SK-N-SH treated with all-trans-retinoic acid at 6 μM for 48 hours (cell line): ENCODE results near the gene WNT9B.

Source experiments
- ATAC-seq: fragments of 200-7000 bp; cut with Tn5 transposase; 3 replicates; pipeline ENCODE4 v1.9.1; 2020; ENCODE audit warnings: mild to moderate bottlenecking, moderate library complexity
- ARNTL ChIP-seq: fragments of 450-650 bp; formaldehyde crosslinking; IDR thresholded peaks from 2 replicates; pipeline ENCODE4 v1.5.0; 2020; ENCODE audit warnings: low read depth, mild to moderate bottlenecking, moderate library complexity, borderline replicate concordance
- BACH2 ChIP-seq: fragments of 250-450 bp; sonication (Bioruptor Pico); IDR thresholded peaks from 2 replicates; pipeline ENCODE4 v1.9.0; 2021; ENCODE audit warnings: mild to moderate bottlenecking, borderline replicate concordance
- CSDC2 ChIP-seq: fragments of 250-450 bp; sonication (Bioruptor Pico); IDR thresholded peaks from 2 replicates; pipeline ENCODE4 v1.5.0; 2020; ENCODE audit warnings: mild to moderate bottlenecking, moderate library complexity
- GLIS3 ChIP-seq: fragments of 250-450 bp; sonication (Bioruptor Pico); IDR thresholded peaks from 2 replicates; pipeline ENCODE4 v1.5.0; 2020; ENCODE audit warnings: mild to moderate bottlenecking, moderate library complexity
- ISL1 ChIP-seq: fragments of 250-450 bp; sonication (Bioruptor Pico); IDR thresholded peaks from 2 replicates; pipeline ENCODE4 v2.1.2; 2022; ENCODE audit warnings: mild to moderate bottlenecking, moderate library complexity
- OSR1 ChIP-seq: fragments of 250-450 bp; sonication (Bioruptor Pico); IDR thresholded peaks from 2 replicates; pipeline ENCODE4 v1.8.0; 2022; ENCODE audit warnings: moderate library complexity, mild to moderate bottlenecking, inconsistent platforms
- PPARA ChIP-seq: fragments of 250-450 bp; sonication (Bioruptor Pico); IDR thresholded peaks from 2 replicates; pipeline ENCODE4 v1.5.0; 2020; ENCODE audit warnings: mild to moderate bottlenecking, borderline replicate concordance
- RARB ChIP-seq: fragments of 250-450 bp; sonication (Bioruptor Pico); IDR thresholded peaks from 2 replicates; pipeline ENCODE4 v1.8.0; 2021; ENCODE audit warnings: mild to moderate bottlenecking, moderate library complexity
- SNAI2 ChIP-seq: fragments of 250-450 bp; sonication (Bioruptor Pico); IDR thresholded peaks from 2 replicates; pipeline ENCODE4 v1.5.0; 2020; ENCODE audit warnings: mild to moderate bottlenecking, moderate library complexity
- TCF4 ChIP-seq: fragments of 250-450 bp; sonication (Bioruptor Pico); IDR thresholded peaks from 2 replicates; pipeline ENCODE4 v1.8.0; 2021; ENCODE audit warnings: mild to moderate bottlenecking, moderate library complexity, borderline replicate concordance
- TOX ChIP-seq: fragments of 250-450 bp; sonication (Bioruptor Pico); IDR thresholded peaks from 2 replicates; pipeline ENCODE4 v1.8.0; 2021; ENCODE audit warnings: mild to moderate bottlenecking, moderate library complexity, borderline replicate concordance
- ZC3H10 ChIP-seq: fragments of 250-450 bp; sonication (Bioruptor Pico); IDR thresholded peaks from 2 replicates; pipeline ENCODE4 v1.5.1; 2021; ENCODE audit warnings: mild to moderate bottlenecking, moderate library complexity
- ZFP3 ChIP-seq: fragments of 250-450 bp; sonication (Bioruptor Pico); IDR thresholded peaks from 2 replicates; pipeline ENCODE4 v1.5.0; 2020; ENCODE audit warnings: mild to moderate bottlenecking, moderate library complexity
- ZFP30 ChIP-seq: fragments of 450-650 bp; formaldehyde crosslinking; IDR thresholded peaks from 2 replicates; pipeline ENCODE4 v1.5.0; 2022; ENCODE audit warnings: mild to moderate bottlenecking, moderate library complexity
- ZNF565 ChIP-seq: fragments of 450-650 bp; formaldehyde crosslinking; conservative IDR thresholded peaks from 2 replicates; pipeline ENCODE4 v1.5.0; 2020; ENCODE audit warnings: low read depth, mild to moderate bottlenecking, moderate library complexity
- ZNF70 ChIP-seq: fragments of 450-650 bp; formaldehyde crosslinking; IDR thresholded peaks from 2 replicates; pipeline ENCODE4 v1.5.0; 2020; ENCODE audit warnings: mild to moderate bottlenecking, moderate library complexity
- ZNF8 ChIP-seq: fragments of 450-650 bp; formaldehyde crosslinking; IDR thresholded peaks from 2 replicates; pipeline ENCODE4 v1.5.0; 2020; ENCODE audit warnings: mild to moderate bottlenecking, moderate library complexity
- TF ChIP-seq, protein P1 (sequence below): fragments of 250-450 bp; sonication (Bioruptor Pico); IDR thresholded peaks from 2 replicates; pipeline ENCODE4 v1.5.0; 2020; ENCODE audit warnings: mild to moderate bottlenecking, moderate library complexity
- TF ChIP-seq, protein P2 (sequence below): fragments of 250-450 bp; sonication (Bioruptor Pico); IDR thresholded peaks from 2 replicates; pipeline ENCODE4 v1.8.0; 2021; ENCODE audit warnings: low read depth, mild to moderate bottlenecking, moderate library complexity, borderline replicate concordance
- TF ChIP-seq, protein P3 (sequence below): fragments of 250-450 bp; sonication (Bioruptor Pico); IDR thresholded peaks from 2 replicates; pipeline ENCODE4 v1.5.1; 2020; ENCODE audit warnings: low read depth, mild to moderate bottlenecking, moderate library complexity
- TF ChIP-seq, protein P4 (sequence below): fragments of 250-450 bp; sonication (Bioruptor Pico); IDR thresholded peaks from 2 replicates; pipeline ENCODE4 v1.8.0; 2020; ENCODE audit warnings: mild to moderate bottlenecking, moderate library complexity, borderline replicate concordance

The WNT9B gene

DNA sequence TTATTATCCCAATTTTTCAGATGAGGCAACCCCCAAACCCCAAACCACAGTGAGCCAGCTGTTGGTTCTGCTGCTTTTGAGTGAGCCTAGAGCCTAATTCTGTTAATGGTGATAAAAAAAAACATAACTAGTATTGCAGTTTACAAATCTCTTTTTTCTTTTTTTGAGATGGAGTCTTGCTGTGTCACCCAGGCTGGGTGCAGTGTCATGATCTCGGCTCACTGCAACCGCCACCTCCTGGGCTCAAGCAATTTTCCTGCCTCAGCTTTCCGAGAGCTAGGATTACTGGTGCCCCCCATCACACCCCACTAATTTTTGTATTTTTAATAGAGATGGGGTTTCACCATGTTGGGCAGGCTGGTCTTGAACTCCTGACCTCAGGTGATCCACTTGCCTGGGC lies 3.1 kb downstream of the WNT9B start:
- TF ChIP-seq TOX (CRISPR knock-in tag) (no peak), GLIS3 (CRISPR knock-in tag) (no peak), TCF4 (CRISPR knock-in tag) (no peak), ZNF565 (CRISPR knock-in tag) (no peak), ZFP30 (no peak), ZNF70 (CRISPR knock-in tag) (no peak), ZFP3 (CRISPR knock-in tag) (no peak), RARB (CRISPR knock-in tag) (no peak), PPARA (CRISPR knock-in tag) (no peak), ZC3H10 (no peak), SNAI2 (CRISPR knock-in tag) (no peak), BACH2 (no peak), ISL1 (CRISPR knock-in tag) (no peak)
- TF ChIP-seq, protein P1, sequence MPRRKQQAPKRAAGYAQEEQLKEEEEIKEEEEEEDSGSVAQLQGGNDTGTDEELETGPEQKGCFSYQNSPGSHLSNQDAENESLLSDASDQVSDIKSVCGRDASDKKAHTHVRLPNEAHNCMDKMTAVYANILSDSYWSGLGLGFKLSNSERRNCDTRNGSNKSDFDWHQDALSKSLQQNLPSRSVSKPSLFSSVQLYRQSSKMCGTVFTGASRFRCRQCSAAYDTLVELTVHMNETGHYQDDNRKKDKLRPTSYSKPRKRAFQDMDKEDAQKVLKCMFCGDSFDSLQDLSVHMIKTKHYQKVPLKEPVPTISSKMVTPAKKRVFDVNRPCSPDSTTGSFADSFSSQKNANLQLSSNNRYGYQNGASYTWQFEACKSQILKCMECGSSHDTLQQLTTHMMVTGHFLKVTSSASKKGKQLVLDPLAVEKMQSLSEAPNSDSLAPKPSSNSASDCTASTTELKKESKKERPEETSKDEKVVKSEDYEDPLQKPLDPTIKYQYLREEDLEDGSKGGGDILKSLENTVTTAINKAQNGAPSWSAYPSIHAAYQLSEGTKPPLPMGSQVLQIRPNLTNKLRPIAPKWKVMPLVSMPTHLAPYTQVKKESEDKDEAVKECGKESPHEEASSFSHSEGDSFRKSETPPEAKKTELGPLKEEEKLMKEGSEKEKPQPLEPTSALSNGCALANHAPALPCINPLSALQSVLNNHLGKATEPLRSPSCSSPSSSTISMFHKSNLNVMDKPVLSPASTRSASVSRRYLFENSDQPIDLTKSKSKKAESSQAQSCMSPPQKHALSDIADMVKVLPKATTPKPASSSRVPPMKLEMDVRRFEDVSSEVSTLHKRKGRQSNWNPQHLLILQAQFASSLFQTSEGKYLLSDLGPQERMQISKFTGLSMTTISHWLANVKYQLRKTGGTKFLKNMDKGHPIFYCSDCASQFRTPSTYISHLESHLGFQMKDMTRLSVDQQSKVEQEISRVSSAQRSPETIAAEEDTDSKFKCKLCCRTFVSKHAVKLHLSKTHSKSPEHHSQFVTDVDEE (CRISPR knock-in tag): no peak
- TF ChIP-seq, protein P2, sequence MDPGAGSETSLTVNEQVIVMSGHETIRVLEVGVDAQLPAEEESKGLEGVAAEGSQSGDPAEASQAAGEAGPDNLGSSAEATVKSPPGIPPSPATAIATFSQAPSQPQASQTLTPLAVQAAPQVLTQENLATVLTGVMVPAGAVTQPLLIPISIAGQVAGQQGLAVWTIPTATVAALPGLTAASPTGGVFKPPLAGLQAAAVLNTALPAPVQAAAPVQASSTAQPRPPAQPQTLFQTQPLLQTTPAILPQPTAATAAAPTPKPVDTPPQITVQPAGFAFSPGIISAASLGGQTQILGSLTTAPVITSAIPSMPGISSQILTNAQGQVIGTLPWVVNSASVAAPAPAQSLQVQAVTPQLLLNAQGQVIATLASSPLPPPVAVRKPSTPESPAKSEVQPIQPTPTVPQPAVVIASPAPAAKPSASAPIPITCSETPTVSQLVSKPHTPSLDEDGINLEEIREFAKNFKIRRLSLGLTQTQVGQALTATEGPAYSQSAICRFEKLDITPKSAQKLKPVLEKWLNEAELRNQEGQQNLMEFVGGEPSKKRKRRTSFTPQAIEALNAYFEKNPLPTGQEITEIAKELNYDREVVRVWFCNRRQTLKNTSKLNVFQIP (CRISPR knock-in tag): no peak

DNA sequence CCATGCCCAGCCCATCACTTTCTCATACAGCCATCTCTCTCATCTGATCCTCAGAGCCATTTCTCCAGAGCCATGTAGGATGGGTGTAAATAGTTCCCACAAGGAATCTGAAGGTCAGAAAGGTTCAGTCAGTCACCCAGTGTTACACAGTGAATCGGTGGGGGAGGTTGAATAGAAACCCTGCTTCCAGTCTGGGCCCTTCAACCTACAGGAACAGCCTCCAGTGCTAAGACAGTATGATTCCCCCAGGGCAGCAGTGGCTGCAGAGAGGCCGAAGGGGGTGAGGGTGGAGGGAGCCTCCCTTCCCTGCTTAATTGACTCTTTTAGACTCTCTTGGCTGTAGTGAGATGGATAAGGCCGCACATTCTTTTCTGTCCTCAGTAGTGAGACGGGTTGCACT lies 3.6 kb downstream of the WNT9B start:
- no peak for ATAC-seq
- TF ChIP-seq, protein P3, sequence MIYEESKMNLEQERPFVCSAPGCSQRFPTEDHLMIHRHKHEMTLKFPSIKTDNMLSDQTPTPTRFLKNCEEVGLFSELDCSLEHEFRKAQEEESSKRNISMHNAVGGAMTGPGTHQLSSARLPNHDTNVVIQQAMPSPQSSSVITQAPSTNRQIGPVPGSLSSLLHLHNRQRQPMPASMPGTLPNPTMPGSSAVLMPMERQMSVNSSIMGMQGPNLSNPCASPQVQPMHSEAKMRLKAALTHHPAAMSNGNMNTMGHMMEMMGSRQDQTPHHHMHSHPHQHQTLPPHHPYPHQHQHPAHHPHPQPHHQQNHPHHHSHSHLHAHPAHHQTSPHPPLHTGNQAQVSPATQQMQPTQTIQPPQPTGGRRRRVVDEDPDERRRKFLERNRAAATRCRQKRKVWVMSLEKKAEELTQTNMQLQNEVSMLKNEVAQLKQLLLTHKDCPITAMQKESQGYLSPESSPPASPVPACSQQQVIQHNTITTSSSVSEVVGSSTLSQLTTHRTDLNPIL: no peak
- TF ChIP-seq BACH2 (no peak), ZFP3 (CRISPR knock-in tag) (no peak), ARNTL (CRISPR knock-in tag) (no peak), TOX (CRISPR knock-in tag) (no peak), ISL1 (CRISPR knock-in tag) (no peak), ZC3H10 (no peak), OSR1 (CRISPR knock-in tag) (no peak), ZNF8 (CRISPR knock-in tag) (no peak), RARB (CRISPR knock-in tag) (no peak), GLIS3 (CRISPR knock-in tag) (no peak), CSDC2 (CRISPR knock-in tag) (no peak), TCF4 (CRISPR knock-in tag) (no peak), ZFP30 (no peak), SNAI2 (CRISPR knock-in tag) (no peak), PPARA (CRISPR knock-in tag) (no peak), ZNF70 (CRISPR knock-in tag) (no peak)
- TF ChIP-seq, protein P1 (CRISPR knock-in tag): no peak
- TF ChIP-seq, protein P4, sequence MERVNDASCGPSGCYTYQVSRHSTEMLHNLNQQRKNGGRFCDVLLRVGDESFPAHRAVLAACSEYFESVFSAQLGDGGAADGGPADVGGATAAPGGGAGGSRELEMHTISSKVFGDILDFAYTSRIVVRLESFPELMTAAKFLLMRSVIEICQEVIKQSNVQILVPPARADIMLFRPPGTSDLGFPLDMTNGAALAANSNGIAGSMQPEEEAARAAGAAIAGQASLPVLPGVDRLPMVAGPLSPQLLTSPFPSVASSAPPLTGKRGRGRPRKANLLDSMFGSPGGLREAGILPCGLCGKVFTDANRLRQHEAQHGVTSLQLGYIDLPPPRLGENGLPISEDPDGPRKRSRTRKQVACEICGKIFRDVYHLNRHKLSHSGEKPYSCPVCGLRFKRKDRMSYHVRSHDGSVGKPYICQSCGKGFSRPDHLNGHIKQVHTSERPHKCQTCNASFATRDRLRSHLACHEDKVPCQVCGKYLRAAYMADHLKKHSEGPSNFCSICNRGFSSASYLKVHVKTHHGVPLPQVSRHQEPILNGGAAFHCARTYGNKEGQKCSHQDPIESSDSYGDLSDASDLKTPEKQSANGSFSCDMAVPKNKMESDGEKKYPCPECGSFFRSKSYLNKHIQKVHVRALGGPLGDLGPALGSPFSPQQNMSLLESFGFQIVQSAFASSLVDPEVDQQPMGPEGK (CRISPR knock-in tag): no peak
- TF ChIP-seq, protein P2 (CRISPR knock-in tag): no peak

More for the DNA sequence above, 3.1 kb downstream of the WNT9B start:
- no peak for ATAC-seq
